GM12892 (cell line): Measurements from ENCODE around the gene ADARB2.

ENCODE experiments used
- POLR2A ChIP-seq: IDR thresholded peaks from 2 replicates; pipeline ENCODE4 v1.6.1; 2011; ENCODE audit warnings: low read depth, low read length, control low read depth
- POLR2AphosphoS5 ChIP-seq: IDR thresholded peaks from 2 replicates; pipeline ENCODE4 v1.6.1; 2011; ENCODE audit warnings: low read depth, low read length, control low read depth
- TAF1 ChIP-seq: IDR thresholded peaks from 2 replicates; pipeline ENCODE4 v1.6.1; 2011; ENCODE audit warnings: low read depth, mild to moderate bottlenecking, control low read depth, low read length, borderline replicate concordance

DNA sequence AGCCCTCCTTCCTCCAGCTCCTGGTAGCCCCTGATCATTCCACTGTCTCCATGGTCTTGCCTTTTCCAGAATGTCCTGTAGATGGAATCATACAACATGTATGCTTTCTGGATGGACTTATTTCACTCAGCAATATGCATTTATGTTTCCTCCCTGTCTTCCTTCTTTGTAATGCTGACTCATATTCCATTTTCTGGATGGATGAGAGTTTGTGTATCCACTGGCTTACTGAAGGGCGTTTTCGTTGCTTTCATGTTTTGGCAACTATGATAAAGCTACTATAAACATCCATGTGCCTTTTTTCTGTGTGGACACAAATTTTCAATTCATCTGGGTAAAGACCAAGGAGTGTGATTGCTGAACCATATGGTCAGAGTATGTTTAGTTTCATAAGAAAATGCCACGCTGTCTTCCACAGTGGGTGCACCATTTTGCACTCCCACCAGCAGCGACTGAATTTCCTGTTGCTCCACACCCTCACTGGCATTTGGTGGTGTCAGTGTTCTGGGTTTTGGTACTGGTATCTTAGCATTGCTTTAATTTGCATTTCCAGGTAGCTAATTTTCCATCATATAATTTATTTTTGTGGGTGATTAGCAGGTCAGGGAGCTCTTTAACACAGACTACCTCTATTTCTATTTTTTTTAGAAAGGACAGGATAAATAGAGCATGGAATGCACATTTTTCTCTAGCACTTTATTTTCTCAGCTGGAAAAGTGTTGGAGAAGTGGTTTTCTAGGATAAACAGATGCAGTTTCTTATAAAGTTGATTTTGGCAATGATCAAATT is 429.0 kb downstream of the ADARB2 start:
- TF ChIP-seq POLR2AphosphoS5 (no peak), POLR2A (no peak), TAF1 (no peak)
